Mammary epithelial cell (primary cell): ENCODE measurements around the gene AREL1.

Experiments used
- CTCF ChIP-seq, 2 donors: IDR thresholded peaks in 1 of 2; conservative IDR thresholded peaks in 1 of 2; 2 replicates each; pipeline ENCODE4 v1.5.1; 2011 to 2012; ENCODE audit warnings: inconsistent platforms in 2 of 2, low read length in 2 of 2, mild to moderate bottlenecking in 2 of 2, control low read depth in 1 of 2, low read depth in 1 of 2; ENCODE audit not compliant: insufficient read depth in 1 of 2; ENCODE audit errors: extremely low read depth in 1 of 2
- EZH2 ChIP-seq: IDR thresholded peaks from 2 replicates; pipeline ENCODE4 v1.6.1; 2012; ENCODE audit warnings: low read length, inconsistent platforms, borderline replicate concordance

GRCh38 chr14:74641601-74642391, 71.1 kb downstream of the AREL1 start:
- TF ChIP-seq CTCF (conservative IDR thresholded peaks at IDR 0.05 in 1 of 2, IDR thresholded peaks at IDR 0.05 in 1 of 2; ENCODE audit: extremely low read depth in 1 of 2, insufficient read depth in 1 of 2, low read depth in 1 of 2, low read length in 2 of 2) (no peak), EZH2 (no peak)
